AG10803 (cell line): ENCODE data around the gene TMEM94.

ENCODE experiments used
- DNase-seq: peaks from one replicate; pipeline ENCODE4 v3.0.0; 2010; ENCODE audit warnings: low read depth
- H3K4me3 ChIP-seq: 2 replicates; pipeline ENCODE4 v1.5.1; 2011; ENCODE audit warnings: mild to moderate bottlenecking, low read length, control low read depth
- TF ChIP-seq, protein P1 (sequence below): conservative IDR thresholded peaks from 2 replicates; pipeline ENCODE4 v1.5.1; 2011; ENCODE audit warnings: mild to moderate bottlenecking, low read length, control low read depth, inconsistent platforms

The TMEM94 gene

DNA sequence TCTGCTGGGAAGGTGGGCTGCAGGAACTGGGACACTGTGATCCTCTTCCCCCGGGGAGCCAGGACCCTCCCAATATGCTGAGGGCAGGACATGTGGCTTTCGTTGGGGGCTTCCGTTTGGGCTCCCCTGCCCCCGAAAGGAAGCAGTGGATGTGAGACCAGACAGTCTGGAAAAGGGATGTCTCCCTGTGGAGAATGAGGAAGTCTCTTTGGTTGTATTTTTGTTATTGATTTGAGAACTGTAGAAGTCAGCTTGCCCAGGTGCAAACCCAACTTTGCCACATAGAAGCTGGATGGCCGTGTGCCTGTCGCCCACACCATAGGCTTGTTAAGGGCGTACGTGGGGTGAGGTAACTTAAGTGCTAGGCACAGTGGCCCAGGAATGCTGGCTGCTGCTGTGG lies 87.8 kb downstream of the TMEM94 start:
- TF ChIP-seq, protein P1, sequence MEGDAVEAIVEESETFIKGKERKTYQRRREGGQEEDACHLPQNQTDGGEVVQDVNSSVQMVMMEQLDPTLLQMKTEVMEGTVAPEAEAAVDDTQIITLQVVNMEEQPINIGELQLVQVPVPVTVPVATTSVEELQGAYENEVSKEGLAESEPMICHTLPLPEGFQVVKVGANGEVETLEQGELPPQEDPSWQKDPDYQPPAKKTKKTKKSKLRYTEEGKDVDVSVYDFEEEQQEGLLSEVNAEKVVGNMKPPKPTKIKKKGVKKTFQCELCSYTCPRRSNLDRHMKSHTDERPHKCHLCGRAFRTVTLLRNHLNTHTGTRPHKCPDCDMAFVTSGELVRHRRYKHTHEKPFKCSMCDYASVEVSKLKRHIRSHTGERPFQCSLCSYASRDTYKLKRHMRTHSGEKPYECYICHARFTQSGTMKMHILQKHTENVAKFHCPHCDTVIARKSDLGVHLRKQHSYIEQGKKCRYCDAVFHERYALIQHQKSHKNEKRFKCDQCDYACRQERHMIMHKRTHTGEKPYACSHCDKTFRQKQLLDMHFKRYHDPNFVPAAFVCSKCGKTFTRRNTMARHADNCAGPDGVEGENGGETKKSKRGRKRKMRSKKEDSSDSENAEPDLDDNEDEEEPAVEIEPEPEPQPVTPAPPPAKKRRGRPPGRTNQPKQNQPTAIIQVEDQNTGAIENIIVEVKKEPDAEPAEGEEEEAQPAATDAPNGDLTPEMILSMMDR, result no peak
- DNase-seq, result no peak
- H3K4me3 ChIP-seq, result no peak overlapping the region

DNA sequence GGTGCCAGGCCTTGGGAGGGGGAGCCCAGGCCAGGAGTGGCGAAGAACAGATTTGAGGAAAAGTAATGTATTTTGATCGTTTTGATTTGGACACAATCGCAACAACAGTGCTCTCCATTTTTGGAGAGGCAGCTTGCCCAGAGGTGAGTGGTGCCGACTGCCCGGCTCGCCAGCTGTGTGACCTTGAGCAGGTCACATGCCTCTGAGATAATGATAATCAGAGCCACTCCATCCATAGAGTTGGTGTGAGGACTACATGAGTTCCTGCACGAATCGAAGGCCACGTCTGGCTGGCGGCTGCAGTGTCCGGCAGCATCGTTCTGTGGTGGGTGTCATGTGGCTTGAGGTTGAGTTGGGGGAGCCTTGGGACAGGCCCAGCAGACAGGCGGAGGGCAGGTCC lies 89.7 kb downstream of the TMEM94 start:
- TF ChIP-seq, protein P1, result no peak
- DNase-seq, result no peak
- no peak overlapping the region for H3K4me3 ChIP-seq

DNA sequence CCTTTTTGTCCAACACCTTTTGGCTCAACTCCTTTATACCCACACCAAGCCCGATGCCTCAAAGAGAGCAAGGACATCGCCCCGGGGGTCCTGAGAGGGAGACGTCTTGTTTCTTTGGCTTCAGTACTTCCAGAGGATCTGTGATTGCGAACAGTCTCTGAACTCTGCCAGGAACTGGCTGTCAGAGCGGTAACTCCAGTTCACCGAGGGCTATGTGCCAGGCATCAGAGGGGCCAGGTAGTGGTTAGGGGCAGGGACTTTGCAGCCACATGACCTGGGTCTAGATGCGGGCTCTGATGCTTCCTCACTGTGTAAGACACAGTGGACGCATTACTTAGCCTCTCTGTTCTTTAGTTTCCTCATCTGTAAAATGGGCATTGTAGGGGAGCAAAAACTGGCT lies 90.7 kb downstream of the TMEM94 start:
- H3K4me3 ChIP-seq, result no peak overlapping the region
- TF ChIP-seq, protein P1, result no peak
- DNase-seq, result no peak

- TF ChIP-seq, protein P1, result no peak
- no peak overlapping the region for H3K4me3 ChIP-seq
- DNase-seq, result no peak
These were observed 92.4 kb downstream of the TMEM94 start for GRCh38 chr17:75548813-75549212.
